Activated B cell treated with CpG ODN at 0.5 μM for 24 hours (primary cell): ENCODE results near the gene PDGFD. TPM values are rescaled to one million over a fixed set of nuclear protein-coding genes. Genes with fewer than 3 reads are reported as not detected.
A peak's percentile ranks its signal among the peaks of the same experiment; 100 is the strongest.

ENCODE experiments used
- ATAC-seq: fragments of 200-7000 bp; cut with Tn5 transposase; one replicate; pipeline ENCODE4 v1.10.0; 2021; ENCODE audit warnings: low read depth, mild to moderate bottlenecking, moderate library complexity
- CTCF ChIA-PET: fragments of 350-600 bp; sonication (Branson Sonifier 250); formaldehyde crosslinking; loops from one replicate; lab custom pipeline; 2021; ENCODE audit warnings: antibody characterized with exemption; lab: Charles Lee
- POLR2A ChIA-PET: fragments of 350-600 bp; sonication (Branson Sonifier 250); formaldehyde crosslinking; loops from one replicate; lab custom pipeline; 2021; ENCODE audit warnings: antibody characterized with exemption; lab: Charles Lee
- DNase-seq: peaks from one replicate; pipeline ENCODE4 v3.0.0; 2022
- H3K27ac Mint-ChIP-seq: one replicate; pipeline ENCODE4 v1.8.0; 2020; ENCODE audit warnings: mixed read lengths
- H3K27me3 Mint-ChIP-seq: one replicate; pipeline ENCODE4 v1.8.0; 2021; ENCODE audit warnings: mixed read lengths
- H3K36me3 Mint-ChIP-seq: one replicate; pipeline ENCODE4 v1.8.0; 2021; ENCODE audit warnings: low read depth, mixed read lengths
- H3K4me1 Mint-ChIP-seq: one replicate; pipeline ENCODE4 v1.8.0; 2021; ENCODE audit warnings: mixed read lengths
- H3K4me3 Mint-ChIP-seq: one replicate; pipeline ENCODE4 v1.8.0; 2020; ENCODE audit warnings: mild to moderate bottlenecking, mixed read lengths
- H3K9me3 Mint-ChIP-seq: one replicate; pipeline ENCODE4 v1.8.0; 2020; ENCODE audit warnings: mixed read lengths
- intact Hi-C: fragments of 100-400 bp; cut with micrococcal nuclease; formaldehyde crosslinking; loops from one replicate; pipeline ENCODE4 v1.15.1; 2024
- total RNA-seq: library from RNA; stranded (reverse); gene quantifications from 2 replicates; pipeline ENCODE4 v1.2.3, GENCODE V29; 2022
- TF ChIP-seq, protein P1 (sequence below): fragments of 200-600 bp; IDR thresholded peaks from one replicate; pipeline ENCODE4 v1.8.0; 2022; ENCODE audit warnings: antibody characterized with exemption, mild to moderate bottlenecking

Gene PDGFD
- total RNA-seq, 1 donor from 2014 or later: 0.53 TPM

DNA sequence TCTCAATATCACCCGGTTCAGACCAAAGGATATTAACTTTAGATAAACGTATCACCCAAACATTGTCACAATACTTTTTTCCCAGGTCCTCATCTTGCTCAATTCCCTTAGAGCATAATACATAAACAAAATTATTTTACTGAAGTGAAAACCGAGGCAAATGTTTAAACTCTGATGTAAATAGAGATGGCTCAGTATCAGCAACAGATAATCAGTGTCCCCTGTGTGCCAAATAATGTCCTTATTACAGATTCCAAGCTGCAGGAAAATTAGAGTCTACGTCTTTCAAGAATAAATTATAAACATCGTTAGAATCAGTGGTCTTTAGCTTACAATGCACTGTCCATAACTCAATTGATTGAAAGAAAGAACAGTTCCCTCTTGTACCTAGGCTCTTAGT lies 77.3 kb downstream of the PDGFD start:
- POLR2A ChIA-PET: no interaction called here
- intact Hi-C loops: no loop called here
- ATAC-seq (no peak), DNase-seq (no peak)
- Mint-ChIP-seq H3K27ac (no peak overlapping the region), H3K4me1 (no peaks in the 10 kb centered on the region), H3K4me3 (no peak overlapping the region), H3K36me3 (no peaks in the 10 kb centered on the region), H3K9me3 (no peaks in the 10 kb centered on the region), H3K27me3 (no peaks in the 10 kb centered on the region)
- TF ChIP-seq, protein P1, sequence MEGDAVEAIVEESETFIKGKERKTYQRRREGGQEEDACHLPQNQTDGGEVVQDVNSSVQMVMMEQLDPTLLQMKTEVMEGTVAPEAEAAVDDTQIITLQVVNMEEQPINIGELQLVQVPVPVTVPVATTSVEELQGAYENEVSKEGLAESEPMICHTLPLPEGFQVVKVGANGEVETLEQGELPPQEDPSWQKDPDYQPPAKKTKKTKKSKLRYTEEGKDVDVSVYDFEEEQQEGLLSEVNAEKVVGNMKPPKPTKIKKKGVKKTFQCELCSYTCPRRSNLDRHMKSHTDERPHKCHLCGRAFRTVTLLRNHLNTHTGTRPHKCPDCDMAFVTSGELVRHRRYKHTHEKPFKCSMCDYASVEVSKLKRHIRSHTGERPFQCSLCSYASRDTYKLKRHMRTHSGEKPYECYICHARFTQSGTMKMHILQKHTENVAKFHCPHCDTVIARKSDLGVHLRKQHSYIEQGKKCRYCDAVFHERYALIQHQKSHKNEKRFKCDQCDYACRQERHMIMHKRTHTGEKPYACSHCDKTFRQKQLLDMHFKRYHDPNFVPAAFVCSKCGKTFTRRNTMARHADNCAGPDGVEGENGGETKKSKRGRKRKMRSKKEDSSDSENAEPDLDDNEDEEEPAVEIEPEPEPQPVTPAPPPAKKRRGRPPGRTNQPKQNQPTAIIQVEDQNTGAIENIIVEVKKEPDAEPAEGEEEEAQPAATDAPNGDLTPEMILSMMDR: no peak
- CTCF ChIA-PET: no interaction called here

DNA sequence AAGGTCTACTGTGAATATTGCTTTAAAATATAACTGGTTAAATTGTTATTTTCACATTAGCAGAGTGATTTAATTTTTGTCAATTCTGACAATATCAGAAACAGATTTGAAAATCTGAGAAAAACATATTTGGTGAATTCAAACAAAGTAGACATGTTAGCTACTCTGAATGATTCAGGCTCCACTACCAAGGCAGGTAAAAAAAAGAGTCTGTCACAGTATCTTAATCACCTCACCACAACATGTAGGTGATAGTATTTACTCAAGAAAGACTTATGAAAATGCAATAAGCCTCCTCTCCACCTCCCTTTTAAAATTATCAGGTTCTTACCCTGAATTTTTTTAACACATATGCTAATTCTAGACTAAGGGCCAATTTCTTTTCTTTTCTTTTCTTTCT lies 85.0 kb downstream of the PDGFD start:
- H3K9me3 Mint-ChIP-seq: no peaks in the 10 kb centered on the region
- CTCF ChIA-PET: no interaction called here
- no peak for DNase-seq
- H3K36me3 Mint-ChIP-seq: no peaks in the 10 kb centered on the region
- POLR2A ChIA-PET: no interaction called here
- intact Hi-C loops: no loop called here
- no peak for ATAC-seq
- peaks cover 21% of the 10 kb centered on the region for H3K4me1 Mint-ChIP-seq
- no peak overlapping the region for H3K4me3 Mint-ChIP-seq
- H3K27ac Mint-ChIP-seq: no peak overlapping the region
- TF ChIP-seq, protein P1: no peak
- no peaks in the 10 kb centered on the region for H3K27me3 Mint-ChIP-seq

DNA sequence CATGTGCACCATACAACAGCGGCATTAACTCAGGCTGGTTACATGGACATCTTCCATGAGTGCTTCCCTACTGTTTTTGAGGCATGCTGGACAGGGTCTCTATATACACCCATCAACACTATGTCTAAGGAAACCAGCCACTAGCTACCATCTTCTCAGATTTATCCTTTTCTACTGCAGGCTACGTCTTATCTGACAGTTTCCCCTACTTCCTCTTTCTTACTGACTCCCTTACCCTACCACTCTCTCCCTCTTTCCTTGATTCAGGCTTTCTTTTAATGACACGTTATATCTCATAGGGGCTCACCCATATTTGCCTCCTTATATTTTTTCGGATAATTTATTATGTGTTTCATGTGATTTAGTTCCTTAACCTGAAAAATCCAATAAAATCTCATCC lies 85.7 kb downstream of the PDGFD start:
- Mint-ChIP-seq H3K9me3 (no peaks in the 10 kb centered on the region), H3K4me3 (no peak overlapping the region), H3K36me3 (no peaks in the 10 kb centered on the region), H3K27ac (no peak overlapping the region), H3K27me3 (no peaks in the 10 kb centered on the region), H3K4me1 (peaks cover 26% of the 10 kb centered on the region)
- DNase-seq: no peak
- ChIA-PET CTCF (no interaction called here), POLR2A (no interaction called here)
- TF ChIP-seq, protein P1: no peak
- no peak for ATAC-seq
- intact Hi-C loops: no loop called here

DNA sequence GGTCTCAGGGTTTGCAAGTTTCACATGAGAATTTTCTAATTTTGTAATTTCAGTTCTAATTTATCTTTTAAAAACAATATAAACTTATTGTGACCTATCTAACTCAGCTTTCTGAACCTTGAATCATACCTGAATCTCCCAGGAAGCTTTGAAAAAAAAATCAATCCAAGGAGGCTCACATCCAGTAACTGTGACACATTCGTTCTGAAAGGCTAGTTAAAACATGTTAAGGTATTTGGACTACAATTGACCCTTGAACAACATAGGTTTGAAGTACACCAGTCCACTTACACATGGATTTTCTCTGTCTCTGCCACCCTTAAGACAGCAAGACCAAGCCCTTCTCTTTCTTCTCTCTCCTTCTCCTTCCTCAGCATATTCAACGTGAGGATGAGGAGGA lies 87.5 kb downstream of the PDGFD start:
- Mint-ChIP-seq H3K27ac (no peak overlapping the region), H3K4me3 (no peak overlapping the region), H3K4me1 (peaks cover 26% of the 10 kb centered on the region), H3K36me3 (no peaks in the 10 kb centered on the region), H3K9me3 (no peaks in the 10 kb centered on the region), H3K27me3 (no peaks in the 10 kb centered on the region)
- ChIA-PET CTCF (no interaction called here), POLR2A (no interaction called here)
- ATAC-seq (no peak), DNase-seq (no peak)
- TF ChIP-seq, protein P1: no peak
- intact Hi-C loops: no loop called here

DNA sequence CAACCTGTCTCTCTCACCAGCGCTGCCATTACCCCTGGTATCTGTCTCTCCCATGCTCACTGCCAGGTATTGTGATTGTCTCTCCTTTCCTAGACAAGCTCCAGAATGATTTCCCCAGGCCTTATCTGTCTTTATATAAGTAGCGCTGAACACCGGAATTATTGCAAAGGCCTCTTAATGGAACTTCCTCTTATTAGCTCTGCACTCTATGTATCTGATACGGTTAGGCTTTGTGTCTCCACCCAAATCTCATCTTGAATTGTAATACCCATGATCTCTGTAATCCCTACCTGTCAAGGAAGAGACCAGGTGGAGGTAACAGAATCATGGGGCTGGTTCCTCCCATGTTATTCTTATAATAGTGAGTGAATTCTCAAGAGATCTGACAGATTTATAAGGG lies 88.2 kb downstream of the PDGFD start:
- H3K4me3 Mint-ChIP-seq: peak overlapping the region; percentile 17
- H3K4me1 Mint-ChIP-seq: peaks cover 26% of the 10 kb centered on the region
- no peak for ATAC-seq
- H3K27me3 Mint-ChIP-seq: no peaks in the 10 kb centered on the region
- ChIA-PET POLR2A (interaction anchor here (0.7 kb wide), 1 partner anchor 243 kb away, joined by 3 read pairs; no protein-coding TSS in a partner anchor), CTCF (no interaction called here)
- H3K27ac Mint-ChIP-seq: no peak overlapping the region
- TF ChIP-seq, protein P1: no peak
- DNase-seq: no peak
- intact Hi-C loops: no loop called here
- no peaks in the 10 kb centered on the region for H3K36me3 Mint-ChIP-seq
- H3K9me3 Mint-ChIP-seq: no peaks in the 10 kb centered on the region
